ENCODE measurements around the gene HDAC4. TPM values are rescaled to one million over a fixed set of nuclear protein-coding genes. Genes with fewer than 3 reads are reported as not detected.

Gene HDAC4
- total RNA-seq, 1 experiment from 2014 or later: 21.8 TPM

DNA sequence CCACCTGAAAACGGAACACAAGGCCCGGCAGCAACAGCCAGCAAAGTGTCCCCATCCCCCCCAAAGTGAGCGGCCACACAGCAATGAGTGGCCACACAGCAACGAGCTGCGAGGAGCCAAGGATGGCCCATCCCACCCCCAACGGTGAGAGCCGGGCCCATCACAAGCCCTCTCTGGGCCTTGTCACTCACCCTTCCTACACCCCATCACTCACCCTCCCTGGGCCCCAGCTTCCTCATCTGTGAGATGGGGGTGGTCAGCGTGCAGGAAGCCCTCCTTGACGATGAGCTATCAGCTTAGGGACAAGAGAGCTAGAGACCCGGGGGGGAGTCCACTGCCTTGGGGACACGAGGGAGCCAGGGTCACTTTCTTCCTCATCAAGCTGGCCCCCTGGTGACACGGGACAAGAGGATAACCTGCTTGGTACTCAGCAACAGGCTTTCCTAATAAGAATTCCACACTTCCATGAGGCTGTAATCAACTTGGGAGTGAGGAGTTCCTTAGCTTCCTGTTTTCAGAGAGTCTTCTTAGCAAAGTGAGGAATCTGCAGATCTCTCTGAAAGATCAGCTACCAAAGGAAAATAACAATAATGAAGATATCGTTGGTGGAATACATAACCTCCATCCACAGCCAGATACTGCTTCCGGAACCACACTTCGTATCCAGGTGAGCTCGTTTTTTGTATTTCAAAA, 92.8 kb downstream of the HDAC4 start:
- peaks cover 5% of the 10 kb centered on the region for H3K36me3 Mint-ChIP-seq (ENCODE audit: insufficient read depth, unreplicated experiment)
- no TSS peak for BruUV-seq (replicated peaks)
- no peak overlapping the region for H3K4me3 Mint-ChIP-seq (ENCODE audit: unreplicated experiment)
- ChIA-PET CTCF (no interaction called here), POLR2A (no interaction called here)
- H3K27ac Mint-ChIP-seq (ENCODE audit: low read depth, unreplicated experiment): no peak overlapping the region
- intact Hi-C loops (cut with micrococcal nuclease): no loop called here
- H3K27me3 Mint-ChIP-seq (ENCODE audit: insufficient read depth, unreplicated experiment): no peaks in the 10 kb centered on the region
- no peak for DNase-seq (ENCODE audit: unreplicated experiment)
- H3K9me3 Mint-ChIP-seq (ENCODE audit: unreplicated experiment): no peaks in the 10 kb centered on the region
- TF ChIP-seq, protein P1, sequence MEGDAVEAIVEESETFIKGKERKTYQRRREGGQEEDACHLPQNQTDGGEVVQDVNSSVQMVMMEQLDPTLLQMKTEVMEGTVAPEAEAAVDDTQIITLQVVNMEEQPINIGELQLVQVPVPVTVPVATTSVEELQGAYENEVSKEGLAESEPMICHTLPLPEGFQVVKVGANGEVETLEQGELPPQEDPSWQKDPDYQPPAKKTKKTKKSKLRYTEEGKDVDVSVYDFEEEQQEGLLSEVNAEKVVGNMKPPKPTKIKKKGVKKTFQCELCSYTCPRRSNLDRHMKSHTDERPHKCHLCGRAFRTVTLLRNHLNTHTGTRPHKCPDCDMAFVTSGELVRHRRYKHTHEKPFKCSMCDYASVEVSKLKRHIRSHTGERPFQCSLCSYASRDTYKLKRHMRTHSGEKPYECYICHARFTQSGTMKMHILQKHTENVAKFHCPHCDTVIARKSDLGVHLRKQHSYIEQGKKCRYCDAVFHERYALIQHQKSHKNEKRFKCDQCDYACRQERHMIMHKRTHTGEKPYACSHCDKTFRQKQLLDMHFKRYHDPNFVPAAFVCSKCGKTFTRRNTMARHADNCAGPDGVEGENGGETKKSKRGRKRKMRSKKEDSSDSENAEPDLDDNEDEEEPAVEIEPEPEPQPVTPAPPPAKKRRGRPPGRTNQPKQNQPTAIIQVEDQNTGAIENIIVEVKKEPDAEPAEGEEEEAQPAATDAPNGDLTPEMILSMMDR (IDR thresholded peaks at IDR 0.05; ENCODE audit: unreplicated experiment): no peak
- H3K4me1 Mint-ChIP-seq (ENCODE audit: insufficient read depth, unreplicated experiment): no peaks in the 10 kb centered on the region

DNA sequence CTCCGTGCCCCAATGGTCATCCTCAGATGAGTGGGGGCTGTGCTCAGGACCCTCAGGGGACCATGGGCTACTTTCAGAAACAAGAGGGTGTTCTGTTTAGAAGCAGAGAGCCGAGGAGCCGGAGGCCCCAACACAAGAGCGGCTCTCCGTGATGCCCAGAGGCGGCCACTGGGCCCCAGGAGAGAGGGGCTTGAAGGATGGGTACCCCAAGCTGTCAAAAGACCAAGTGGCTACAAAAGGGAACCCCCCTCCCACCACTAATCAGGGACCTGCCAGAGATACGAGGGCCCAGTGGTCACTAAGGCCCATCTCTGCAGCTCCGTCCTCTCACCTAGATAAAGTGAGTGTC, 93.6 kb downstream of the HDAC4 start:
- no TSS peak for BruUV-seq (replicated peaks)
- H3K4me1 Mint-ChIP-seq (ENCODE audit: insufficient read depth, unreplicated experiment): no peaks in the 10 kb centered on the region
- ChIA-PET CTCF (no interaction called here), POLR2A (no interaction called here)
- no peak overlapping the region for H3K27ac Mint-ChIP-seq (ENCODE audit: low read depth, unreplicated experiment)
- H3K36me3 Mint-ChIP-seq (ENCODE audit: insufficient read depth, unreplicated experiment): peaks cover 5% of the 10 kb centered on the region
- no peaks in the 10 kb centered on the region for H3K9me3 Mint-ChIP-seq (ENCODE audit: unreplicated experiment)
- no peak overlapping the region for H3K4me3 Mint-ChIP-seq (ENCODE audit: unreplicated experiment)
- no peaks in the 10 kb centered on the region for H3K27me3 Mint-ChIP-seq (ENCODE audit: insufficient read depth, unreplicated experiment)
- TF ChIP-seq, protein P1 (IDR thresholded peaks at IDR 0.05; ENCODE audit: unreplicated experiment): no peak
- intact Hi-C loops (cut with micrococcal nuclease): no loop called here
- no peak for DNase-seq (ENCODE audit: unreplicated experiment)

DNA sequence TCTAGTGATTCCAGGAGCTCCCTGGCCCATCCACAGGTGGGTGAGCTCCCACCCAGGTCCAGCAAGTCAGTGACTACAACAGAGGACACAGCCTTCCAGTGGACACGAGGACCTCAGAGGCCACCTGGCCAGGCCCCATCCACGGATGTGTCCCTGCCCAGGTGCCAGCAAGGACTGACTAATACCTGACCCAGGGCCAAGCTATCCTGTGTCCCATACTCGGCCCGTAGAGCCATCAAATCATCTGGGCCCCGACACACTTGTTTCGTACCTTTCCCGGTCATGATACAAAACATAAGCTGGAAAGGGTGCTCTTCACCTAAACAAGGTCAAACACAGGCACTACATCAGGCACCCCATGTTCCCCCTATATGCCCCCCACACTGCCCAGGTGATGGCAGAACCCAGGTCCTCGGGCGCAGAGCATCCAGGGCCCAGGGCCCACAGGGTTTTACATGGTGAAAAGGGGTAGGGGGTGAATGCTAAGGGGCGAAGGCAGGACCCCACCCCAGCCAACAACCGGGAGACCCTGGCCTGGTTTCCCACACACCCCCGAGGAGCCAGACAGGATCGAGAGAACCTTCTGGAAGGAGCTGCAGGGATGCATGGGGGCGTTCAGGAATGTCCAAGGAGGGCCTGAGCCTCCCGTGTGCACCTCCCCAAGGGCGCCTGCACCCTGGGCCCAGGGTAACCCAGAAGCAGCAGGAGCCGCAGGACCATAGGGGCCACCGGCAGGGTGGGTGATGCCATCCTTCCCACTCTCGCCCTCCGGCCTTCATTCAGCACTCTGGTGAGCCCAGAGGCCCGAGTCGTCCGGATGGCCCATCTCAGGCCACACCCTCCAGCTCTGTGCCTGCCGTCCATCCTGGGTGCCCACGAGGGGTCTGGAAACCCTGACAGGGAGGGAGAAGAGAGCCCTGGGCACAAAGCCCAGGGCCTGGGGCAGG, 94.3 kb downstream of the HDAC4 start:
- CTCF ChIA-PET: no interaction called here
- POLR2A ChIA-PET: no interaction called here
- DNase-seq (ENCODE audit: unreplicated experiment): no peak
- Mint-ChIP-seq H3K9me3 (ENCODE audit: unreplicated experiment) (no peaks in the 10 kb centered on the region), H3K27ac (ENCODE audit: low read depth, unreplicated experiment) (peak overlapping the region; percentile 56), H3K4me3 (ENCODE audit: unreplicated experiment) (no peak overlapping the region), H3K27me3 (ENCODE audit: insufficient read depth, unreplicated experiment) (no peaks in the 10 kb centered on the region), H3K36me3 (ENCODE audit: insufficient read depth, unreplicated experiment) (peaks cover 5% of the 10 kb centered on the region), H3K4me1 (ENCODE audit: insufficient read depth, unreplicated experiment) (no peaks in the 10 kb centered on the region)
- TF ChIP-seq, protein P1 (IDR thresholded peaks at IDR 0.05; ENCODE audit: unreplicated experiment): no peak
- no TSS peak for BruUV-seq (replicated peaks)
- intact Hi-C loops (cut with micrococcal nuclease): no loop called here

DNA sequence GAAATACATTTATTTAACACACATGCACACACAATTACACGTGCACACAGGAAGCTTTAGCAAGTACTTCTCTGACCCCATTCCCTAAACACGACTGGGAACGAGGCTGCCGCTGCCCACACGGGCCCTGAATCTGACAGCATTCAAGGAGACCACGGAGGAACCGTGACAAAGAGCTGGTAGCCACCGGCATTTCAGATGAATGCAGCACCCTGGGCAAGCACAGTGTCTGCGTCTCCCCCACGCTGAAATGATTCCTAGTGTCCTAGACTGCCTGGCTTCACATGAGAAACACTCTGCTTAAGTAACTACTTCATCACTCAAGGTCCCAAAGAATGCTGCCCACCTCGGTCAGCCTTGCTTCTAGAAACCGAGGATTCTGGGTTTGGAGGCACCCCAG, 95.0 kb downstream of the HDAC4 start:
- BruUV-seq (replicated peaks): no TSS peak
- Mint-ChIP-seq H3K4me3 (ENCODE audit: unreplicated experiment) (no peak overlapping the region), H3K27me3 (ENCODE audit: insufficient read depth, unreplicated experiment) (no peaks in the 10 kb centered on the region), H3K36me3 (ENCODE audit: insufficient read depth, unreplicated experiment) (peaks cover 5% of the 10 kb centered on the region), H3K9me3 (ENCODE audit: unreplicated experiment) (no peaks in the 10 kb centered on the region), H3K4me1 (ENCODE audit: insufficient read depth, unreplicated experiment) (no peaks in the 10 kb centered on the region), H3K27ac (ENCODE audit: low read depth, unreplicated experiment) (peak overlapping the region; percentile 56)
- ChIA-PET CTCF (no interaction called here), POLR2A (no interaction called here)
- intact Hi-C loops (cut with micrococcal nuclease): no loop called here
- TF ChIP-seq, protein P1 (IDR thresholded peaks at IDR 0.05; ENCODE audit: unreplicated experiment): no peak
- DNase-seq (ENCODE audit: unreplicated experiment): no peak
